Astrocyte (in vitro differentiated cells and primary cell): Measurements from ENCODE around the gene PTPRK.

Experiments used
- CTCF ChIP-seq: IDR thresholded peaks from 2 replicates; pipeline ENCODE4 v1.5.1; 2011; ENCODE audit warnings: low read depth, mild to moderate bottlenecking, inconsistent platforms, low read length, moderate library complexity; ENCODE audit not compliant: insufficient read depth
- EZH2 ChIP-seq: IDR thresholded peaks from 2 replicates; pipeline ENCODE4 v1.6.1; 2012; ENCODE audit warnings: mild to moderate bottlenecking, low read length, inconsistent platforms; ENCODE audit not compliant: insufficient read depth

GRCh38 chr6:127949251-127949650 is 571.1 kb downstream of the PTPRK start:
- TF ChIP-seq CTCF: no peak
- TF ChIP-seq EZH2: no peak
